Body of pancreas (tissue), 4 donors: ENCODE results near the gene ARHGEF19.

ENCODE experiments used
- CTCF ChIP-seq, 7 experiments: fragments of 450-650 bp in 4 of 7; fragments of 200-600 bp in 3 of 7; sonication (generic) in 3 of 7; IDR thresholded peaks; one replicate each; pipeline ENCODE4 v1.5.1; 2016 to 2019; ENCODE audit warnings: antibody characterized with exemption in 7 of 7
- POLR2A ChIP-seq, 3 donors: fragments of 450-650 bp; IDR thresholded peaks; one replicate each; pipeline ENCODE4 v1.6.1; 2016; ENCODE audit warnings: antibody characterized with exemption in 3 of 3, mild to moderate bottlenecking in 2 of 3

DNA sequence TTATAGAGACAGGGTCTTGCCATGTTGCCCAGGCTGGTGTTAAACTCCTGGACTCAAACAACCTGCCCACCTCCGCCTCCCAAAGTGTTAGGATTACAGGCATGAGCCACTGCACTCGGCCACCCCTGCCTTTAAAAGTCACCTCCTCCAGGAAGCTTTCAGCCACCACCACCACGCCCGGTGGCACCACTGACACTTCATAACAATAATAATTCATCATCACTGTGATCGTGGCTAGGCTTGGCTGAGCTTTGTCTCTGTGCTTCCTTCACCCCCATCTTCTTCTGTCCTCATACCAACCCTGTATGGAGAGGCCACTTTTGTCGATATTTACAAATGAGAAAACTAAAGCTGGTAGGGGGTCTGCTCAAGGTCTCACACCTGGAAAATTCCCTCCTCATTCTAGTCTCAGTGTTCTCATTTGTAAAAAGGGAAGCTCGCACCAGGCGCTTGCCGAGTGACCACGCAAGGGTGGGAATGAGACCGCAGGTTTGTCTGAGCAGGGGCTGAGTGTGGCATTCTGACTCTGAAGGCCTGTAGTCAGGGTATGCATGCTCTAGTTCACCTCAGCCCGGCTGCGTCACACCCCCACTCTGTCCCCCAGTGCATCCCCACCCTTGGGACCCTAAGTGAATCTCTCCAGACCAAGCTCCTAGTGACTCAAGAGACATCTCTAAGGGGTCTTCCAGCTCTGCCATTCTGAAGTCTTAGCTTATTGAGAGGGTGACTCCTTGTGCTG lies 43.7 kb downstream of the ARHGEF19 start:
- TF ChIP-seq CTCF (IDR thresholded peaks at IDR 0.05) (no peak), POLR2A (IDR thresholded peaks at IDR 0.05) (no peak)
